Measurements from ENCODE around the gene HAUS6. TPM values are rescaled to one million over a fixed set of nuclear protein-coding genes. Genes with fewer than 3 reads are reported as not detected.

Gene HAUS6
- polyA plus RNA-seq, 1 donor (not counting 4 experiments of a cell fraction or from before 2014, with no cell fraction given) = 15.7 TPM

DNA sequence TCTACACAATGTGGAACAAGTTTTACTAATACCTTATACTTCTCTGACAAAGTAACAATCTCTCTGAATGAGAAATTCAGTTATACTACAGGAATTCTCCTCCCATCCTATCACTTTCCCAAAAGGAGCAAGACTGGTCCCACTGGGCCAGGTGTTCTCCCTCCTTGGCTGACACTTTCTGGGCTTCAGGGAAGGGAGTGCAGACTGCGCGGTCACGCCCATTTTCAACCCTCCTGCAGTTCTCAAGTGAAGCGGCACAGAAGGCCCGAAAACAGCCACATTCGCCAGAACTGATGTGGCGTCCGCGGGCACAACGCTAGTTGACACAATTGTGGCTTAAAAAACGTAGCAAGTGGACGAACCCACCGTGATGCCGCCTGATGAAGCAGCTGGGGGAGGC, 70.3 kb downstream of the HAUS6 start:
- H3K9ac ChIP-seq (ENCODE audit: control insufficient read depth, extremely low read depth, insufficient read depth, low read length) = no peak overlapping the region
- H2AFZ ChIP-seq (ENCODE audit: control insufficient read depth, low read length) = no peak overlapping the region
- H3K9me3 ChIP-seq (ENCODE audit: control insufficient read depth, low read depth, low read length) = no peaks in the 10 kb centered on the region
- H3K9me1 ChIP-seq (ENCODE audit: control insufficient read depth, extremely low read depth, insufficient read depth, low read length) = no peaks in the 10 kb centered on the region
- no peaks in the 10 kb centered on the region for H4K20me1 ChIP-seq (ENCODE audit: control insufficient read depth, extremely low read depth, insufficient read depth, low read length)
- no peaks in the 10 kb centered on the region for H3K36me3 ChIP-seq (ENCODE audit: control insufficient read depth in 2 of 2, extremely low read depth in 1 of 2, insufficient read depth in 2 of 2, low read length in 2 of 2)
- no peaks in the 10 kb centered on the region for H3K79me2 ChIP-seq (ENCODE audit: control insufficient read depth, insufficient read depth, low read length)
- H3K27ac ChIP-seq (ENCODE audit: control insufficient read depth, insufficient read depth, low read length) = no peak overlapping the region
- no peaks in the 10 kb centered on the region for H3K27me3 ChIP-seq (ENCODE audit: control insufficient read depth, extremely low read depth, insufficient read depth, low read length)
- no peaks in the 10 kb centered on the region for H3K4me1 ChIP-seq (ENCODE audit: control insufficient read depth, extremely low read depth, insufficient read depth, low read length)
- peak overlapping the region; percentile 19 for H3K4me2 ChIP-seq (ENCODE audit: control insufficient read depth, extremely low read depth, insufficient read depth, low read depth, low read length)
- TF ChIP-seq EZH2 (IDR thresholded peaks at IDR 0.05; ENCODE audit: low read length) = no peak
- TF ChIP-seq, protein P1, sequence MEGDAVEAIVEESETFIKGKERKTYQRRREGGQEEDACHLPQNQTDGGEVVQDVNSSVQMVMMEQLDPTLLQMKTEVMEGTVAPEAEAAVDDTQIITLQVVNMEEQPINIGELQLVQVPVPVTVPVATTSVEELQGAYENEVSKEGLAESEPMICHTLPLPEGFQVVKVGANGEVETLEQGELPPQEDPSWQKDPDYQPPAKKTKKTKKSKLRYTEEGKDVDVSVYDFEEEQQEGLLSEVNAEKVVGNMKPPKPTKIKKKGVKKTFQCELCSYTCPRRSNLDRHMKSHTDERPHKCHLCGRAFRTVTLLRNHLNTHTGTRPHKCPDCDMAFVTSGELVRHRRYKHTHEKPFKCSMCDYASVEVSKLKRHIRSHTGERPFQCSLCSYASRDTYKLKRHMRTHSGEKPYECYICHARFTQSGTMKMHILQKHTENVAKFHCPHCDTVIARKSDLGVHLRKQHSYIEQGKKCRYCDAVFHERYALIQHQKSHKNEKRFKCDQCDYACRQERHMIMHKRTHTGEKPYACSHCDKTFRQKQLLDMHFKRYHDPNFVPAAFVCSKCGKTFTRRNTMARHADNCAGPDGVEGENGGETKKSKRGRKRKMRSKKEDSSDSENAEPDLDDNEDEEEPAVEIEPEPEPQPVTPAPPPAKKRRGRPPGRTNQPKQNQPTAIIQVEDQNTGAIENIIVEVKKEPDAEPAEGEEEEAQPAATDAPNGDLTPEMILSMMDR (optimal IDR thresholded peaks at IDR 0.05 in 1 of 3, IDR thresholded peaks at IDR 0.05 in 1 of 3, conservative IDR thresholded peaks at IDR 0.05 in 1 of 3; ENCODE audit: extremely low read depth in 1 of 3, insufficient read depth in 2 of 3, low read length in 3 of 3) = no peak
- no peak overlapping the region for H3K4me3 ChIP-seq (ENCODE audit: control insufficient read depth in 2 of 3, extremely low read depth in 1 of 3, insufficient read depth in 2 of 3, low read depth in 1 of 3, low read length in 3 of 3)
- FAIRE-seq (no peak), DNase-seq (ENCODE audit: low read depth, low spot score) (no peak)
- dilution Hi-C loops (cut with MboI; ENCODE audit: extremely low pct_ligation_motif_present, low sequenced_read_pairs) = no loop called here

DNA sequence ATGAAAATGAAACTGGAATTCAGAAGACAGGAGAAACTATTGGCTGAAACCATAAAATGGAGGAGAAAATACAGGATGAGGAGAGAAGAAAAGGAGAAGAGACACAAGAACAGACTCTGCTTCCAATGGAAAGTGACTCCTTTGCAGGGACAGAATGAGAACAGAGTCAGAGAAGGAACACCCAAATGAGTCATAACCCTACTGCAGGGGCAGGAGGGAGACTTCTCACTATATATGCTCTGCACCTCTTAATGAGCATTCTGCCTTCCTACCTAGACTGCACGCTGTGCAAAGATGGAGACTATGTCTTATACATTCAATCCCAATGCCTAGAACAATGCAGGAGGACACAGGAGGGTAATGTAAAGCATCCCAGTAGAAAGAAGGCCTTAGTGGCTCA, 71.8 kb downstream of the HAUS6 start:
- H3K9me3 ChIP-seq (ENCODE audit: control insufficient read depth, low read depth, low read length) = no peaks in the 10 kb centered on the region
- no peak overlapping the region for H3K27ac ChIP-seq (ENCODE audit: control insufficient read depth, insufficient read depth, low read length)
- H3K4me1 ChIP-seq (ENCODE audit: control insufficient read depth, extremely low read depth, insufficient read depth, low read length) = no peaks in the 10 kb centered on the region
- no peak overlapping the region for H2AFZ ChIP-seq (ENCODE audit: control insufficient read depth, low read length)
- H3K9me1 ChIP-seq (ENCODE audit: control insufficient read depth, extremely low read depth, insufficient read depth, low read length) = no peaks in the 10 kb centered on the region
- no peaks in the 10 kb centered on the region for H3K36me3 ChIP-seq (ENCODE audit: control insufficient read depth in 2 of 2, extremely low read depth in 1 of 2, insufficient read depth in 2 of 2, low read length in 2 of 2)
- no peak overlapping the region for H3K4me2 ChIP-seq (ENCODE audit: control insufficient read depth, extremely low read depth, insufficient read depth, low read depth, low read length)
- H4K20me1 ChIP-seq (ENCODE audit: control insufficient read depth, extremely low read depth, insufficient read depth, low read length) = no peaks in the 10 kb centered on the region
- DNase-seq (ENCODE audit: low read depth, low spot score) (no peak), FAIRE-seq (no peak)
- dilution Hi-C loops (cut with MboI; ENCODE audit: extremely low pct_ligation_motif_present, low sequenced_read_pairs) = no loop called here
- H3K79me2 ChIP-seq (ENCODE audit: control insufficient read depth, insufficient read depth, low read length) = no peaks in the 10 kb centered on the region
- no peak overlapping the region for H3K9ac ChIP-seq (ENCODE audit: control insufficient read depth, extremely low read depth, insufficient read depth, low read length)
- no peak overlapping the region for H3K4me3 ChIP-seq (ENCODE audit: control insufficient read depth in 2 of 3, extremely low read depth in 1 of 3, insufficient read depth in 2 of 3, low read depth in 1 of 3, low read length in 3 of 3)
- no peaks in the 10 kb centered on the region for H3K27me3 ChIP-seq (ENCODE audit: control insufficient read depth, extremely low read depth, insufficient read depth, low read length)
- TF ChIP-seq EZH2 (IDR thresholded peaks at IDR 0.05; ENCODE audit: low read length) = no peak
- TF ChIP-seq, protein P1 (optimal IDR thresholded peaks at IDR 0.05 in 1 of 3, IDR thresholded peaks at IDR 0.05 in 1 of 3, conservative IDR thresholded peaks at IDR 0.05 in 1 of 3; ENCODE audit: extremely low read depth in 1 of 3, insufficient read depth in 2 of 3, low read length in 3 of 3) = no peak

Data from keratinocyte (primary cell).